Measurements from ENCODE around the gene TUBA4B.

Gene TUBA4B

GRCh38 chr2:219248845-219249202 is 4.2 kb upstream of the TUBA4B start:
- CTCF ChIA-PET: interaction anchor here (1.0 to 1.4 kb wide), 2 partner anchors 46 to 73 kb away, joined by 3 to 5 read pairs; no protein-coding TSS in a partner anchor
- POLR2A ChIA-PET: interaction anchor here (0.9 to 2.6 kb wide), 7 partner anchors 15 to 46 kb away, joined by 3 to 7 read pairs (median 4); partner anchors contain the start of genes ANKZF1, ATG9A, DNAJB2 and ZFAND2B
- no peak for DNase-seq (ENCODE audit: extremely low spot score)
- TF ChIP-seq SP1 (IDR thresholded peaks at IDR 0.05) (no peak), L3MBTL2 (conservative IDR thresholded peaks at IDR 0.05) (no peak), HDGF (IDR thresholded peaks at IDR 0.05; ENCODE audit: borderline replicate concordance) (no peak), FOXK2 (IDR thresholded peaks at IDR 0.05) (no peak), ARNT (IDR thresholded peaks at IDR 0.05) (no peak), ELF4 (IDR thresholded peaks at IDR 0.05) (no peak), FOXA1 (IDR thresholded peaks at IDR 0.05) (no peak), PKNOX1 (IDR thresholded peaks at IDR 0.05) (no peak), TARDBP (IDR thresholded peaks at IDR 0.05) (no peak), SUZ12 (IDR thresholded peaks at IDR 0.05) (no peak), FOXM1 (IDR thresholded peaks at IDR 0.05; ENCODE audit: borderline replicate concordance) (no peak), BHLHE40 (IDR thresholded peaks at IDR 0.05; ENCODE audit: borderline replicate concordance) (no peak), ZNF384 (IDR thresholded peaks at IDR 0.05) (no peak), NFRKB (IDR thresholded peaks at IDR 0.05) (no peak), LEF1 (IDR thresholded peaks at IDR 0.05; ENCODE audit: borderline replicate concordance) (no peak), CTBP1 (IDR thresholded peaks at IDR 0.05; ENCODE audit: borderline replicate concordance) (no peak)

- ChIA-PET POLR2A (interaction anchor here (0.9 to 2.6 kb wide), 6 partner anchors 20 to 46 kb away, joined by 3 to 7 read pairs (median 6); partner anchors contain the start of genes ANKZF1, ATG9A, DNAJB2 and ZFAND2B), CTCF (interaction anchor here (1.4 kb wide), 1 partner anchor 45 kb away, joined by 5 read pairs; no protein-coding TSS in a partner anchor)
- no peak for TF ChIP-seq FOXK2 (IDR thresholded peaks at IDR 0.05)
- no peak for TF ChIP-seq FOXA1 (IDR thresholded peaks at IDR 0.05)
- TF ChIP-seq HDGF (IDR thresholded peaks at IDR 0.05; ENCODE audit: borderline replicate concordance): no peak
- TF ChIP-seq PKNOX1 (IDR thresholded peaks at IDR 0.05): no peak
- TF ChIP-seq ELF4 (IDR thresholded peaks at IDR 0.05): no peak
- DNase-seq (ENCODE audit: extremely low spot score): no peak
These were observed 3.7 kb upstream of the TUBA4B start for GRCh38 chr2:219249203-219249980.

GRCh38 chr2:219250049-219250781 is 2.8 kb upstream of the TUBA4B start:
- CTCF ChIA-PET: interaction anchor here (1.4 kb wide), 1 partner anchor 44 kb away, joined by 5 read pairs; no protein-coding TSS in a partner anchor
- POLR2A ChIA-PET: interaction anchor here (1.0 to 1.9 kb wide), 4 partner anchors 20 to 45 kb away, joined by 3 to 7 read pairs (median 6); partner anchors contain the start of genes ANKZF1, ATG9A and ZFAND2B
- TF ChIP-seq LEF1 (IDR thresholded peaks at IDR 0.05; ENCODE audit: borderline replicate concordance) (no peak), HDGF (IDR thresholded peaks at IDR 0.05; ENCODE audit: borderline replicate concordance) (no peak), PKNOX1 (IDR thresholded peaks at IDR 0.05) (no peak), NFRKB (IDR thresholded peaks at IDR 0.05) (no peak), FOXA1 (IDR thresholded peaks at IDR 0.05) (no peak), CTBP1 (IDR thresholded peaks at IDR 0.05; ENCODE audit: borderline replicate concordance) (no peak), SUZ12 (IDR thresholded peaks at IDR 0.05) (no peak), ZNF384 (IDR thresholded peaks at IDR 0.05) (no peak), FOXM1 (IDR thresholded peaks at IDR 0.05; ENCODE audit: borderline replicate concordance) (no peak), TARDBP (IDR thresholded peaks at IDR 0.05) (no peak), L3MBTL2 (conservative IDR thresholded peaks at IDR 0.05) (no peak), FOXK2 (IDR thresholded peaks at IDR 0.05) (no peak), ELF4 (IDR thresholded peaks at IDR 0.05) (no peak), SP1 (IDR thresholded peaks at IDR 0.05) (no peak), BHLHE40 (IDR thresholded peaks at IDR 0.05; ENCODE audit: borderline replicate concordance) (no peak), ARNT (IDR thresholded peaks at IDR 0.05) (no peak)
- no peak for DNase-seq (ENCODE audit: extremely low spot score)

GRCh38 chr2:219251656-219252055 is 1.4 kb upstream of the TUBA4B start:
- ChIA-PET POLR2A (interaction anchor here (0.9 to 1.6 kb wide), 3 partner anchors 9 to 22 kb away, joined by 3 to 6 read pairs (median 5); partner anchors contain the start of genes ANKZF1 and ATG9A), CTCF (interaction anchor here (1.6 kb wide), 1 partner anchor 43 kb away, joined by 5 read pairs; no protein-coding TSS in a partner anchor)
- no peak for DNase-seq (ENCODE audit: extremely low spot score)
- no peak for TF ChIP-seq ZNF384 (IDR thresholded peaks at IDR 0.05)
- no peak for TF ChIP-seq SUZ12 (IDR thresholded peaks at IDR 0.05)
- no peak for TF ChIP-seq L3MBTL2 (conservative IDR thresholded peaks at IDR 0.05)
- TF ChIP-seq FOXM1 (IDR thresholded peaks at IDR 0.05; ENCODE audit: borderline replicate concordance): no peak
- no peak for TF ChIP-seq NFRKB (IDR thresholded peaks at IDR 0.05)
- no peak for TF ChIP-seq TARDBP (IDR thresholded peaks at IDR 0.05)

- DNase-seq (ENCODE audit: extremely low spot score): no peak
- CTCF ChIA-PET: interaction anchor here (1.6 kb wide), 1 partner anchor 43 kb away, joined by 5 read pairs; no protein-coding TSS in a partner anchor
- POLR2A ChIA-PET: interaction anchor here (0.9 to 1.6 kb wide), 3 partner anchors 9 to 22 kb away, joined by 3 to 6 read pairs (median 5); partner anchors contain the start of genes ANKZF1 and ATG9A
- no peak for TF ChIP-seq TARDBP (IDR thresholded peaks at IDR 0.05)
- TF ChIP-seq SUZ12 (IDR thresholded peaks at IDR 0.05): no peak
These were observed 959 bp upstream of the TUBA4B start for GRCh38 chr2:219252084-219252483.
